AG10803 (cell line): Measurements from ENCODE around the gene KCNK7.

Experiments
- DNase-seq: peaks from one replicate; pipeline ENCODE4 v3.0.0; 2010; ENCODE audit warnings: low read depth
- H3K4me3 ChIP-seq: 2 replicates; pipeline ENCODE4 v1.5.1; 2011; ENCODE audit warnings: mild to moderate bottlenecking, low read length, control low read depth
- CTCF ChIP-seq: conservative IDR thresholded peaks from 2 replicates; pipeline ENCODE4 v1.5.1; 2011; ENCODE audit warnings: mild to moderate bottlenecking, low read length, control low read depth, inconsistent platforms

The KCNK7 gene

DNA sequence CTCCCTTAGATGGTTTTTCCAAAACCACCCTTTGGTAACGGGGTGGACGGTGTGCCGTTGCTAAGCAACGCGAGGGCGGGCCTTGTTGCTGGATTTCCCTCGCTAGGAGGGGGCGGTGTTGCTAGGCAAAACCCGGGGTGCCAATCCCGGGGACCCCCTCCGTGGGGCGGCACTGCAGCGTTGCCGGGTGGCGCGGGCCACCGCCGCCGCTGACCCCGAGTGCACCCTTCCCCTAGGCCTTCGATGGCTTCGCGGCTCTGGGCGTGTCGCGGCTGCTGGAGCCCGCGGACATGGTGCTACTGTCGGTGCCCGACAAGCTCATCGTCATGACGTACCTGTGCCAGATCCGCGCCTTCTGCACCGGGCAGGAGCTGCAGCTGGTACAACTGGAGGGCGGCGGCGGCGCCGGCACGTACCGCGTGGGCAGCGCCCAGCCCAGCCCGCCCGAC is 10.9 kb downstream of the KCNK7 start:
- H3K4me3 ChIP-seq: no peak overlapping the region
- no peak for TF ChIP-seq CTCF
- no peak for DNase-seq

- TF ChIP-seq CTCF: no peak
- no peak overlapping the region for H3K4me3 ChIP-seq
- DNase-seq: no peak
These were observed 11.5 kb downstream of the KCNK7 start for GRCh38 chr11:65584106-65584505.

- H3K4me3 ChIP-seq: no peak overlapping the region
- DNase-seq: no peak
These were observed 12.0 kb downstream of the KCNK7 start for GRCh38 chr11:65583589-65583988.

DNA sequence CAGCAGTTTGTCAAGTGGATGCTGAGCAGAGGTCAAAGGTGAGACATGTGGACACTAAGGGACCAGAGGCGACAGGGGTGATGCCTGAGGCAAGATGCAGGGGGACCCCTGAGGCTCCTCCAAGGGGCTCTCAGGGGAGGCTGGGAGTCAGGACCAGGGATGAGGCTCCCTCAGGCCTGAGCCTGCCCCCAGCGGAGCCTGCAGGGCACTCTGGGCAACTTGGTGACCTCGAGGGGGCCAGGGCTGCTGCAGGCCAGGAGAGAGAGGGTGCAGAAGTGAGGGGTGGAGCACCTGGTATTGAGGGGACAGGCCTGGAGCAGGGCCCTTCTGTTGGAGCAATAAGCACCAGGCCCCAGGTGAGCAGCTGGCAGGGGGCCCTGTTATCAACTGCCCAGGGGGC is 13.7 kb downstream of the KCNK7 start:
- no peak overlapping the region for H3K4me3 ChIP-seq
- TF ChIP-seq CTCF: no peak
- no peak for DNase-seq

More at GRCh38 chr11:65583589-65583988, 12.0 kb downstream of the KCNK7 start:
- no peak for TF ChIP-seq CTCF

- no peak for DNase-seq
- no peak for TF ChIP-seq CTCF
- no peak overlapping the region for H3K4me3 ChIP-seq
These were observed 14.8 kb downstream of the KCNK7 start for GRCh38 chr11:65580756-65581155.

DNA sequence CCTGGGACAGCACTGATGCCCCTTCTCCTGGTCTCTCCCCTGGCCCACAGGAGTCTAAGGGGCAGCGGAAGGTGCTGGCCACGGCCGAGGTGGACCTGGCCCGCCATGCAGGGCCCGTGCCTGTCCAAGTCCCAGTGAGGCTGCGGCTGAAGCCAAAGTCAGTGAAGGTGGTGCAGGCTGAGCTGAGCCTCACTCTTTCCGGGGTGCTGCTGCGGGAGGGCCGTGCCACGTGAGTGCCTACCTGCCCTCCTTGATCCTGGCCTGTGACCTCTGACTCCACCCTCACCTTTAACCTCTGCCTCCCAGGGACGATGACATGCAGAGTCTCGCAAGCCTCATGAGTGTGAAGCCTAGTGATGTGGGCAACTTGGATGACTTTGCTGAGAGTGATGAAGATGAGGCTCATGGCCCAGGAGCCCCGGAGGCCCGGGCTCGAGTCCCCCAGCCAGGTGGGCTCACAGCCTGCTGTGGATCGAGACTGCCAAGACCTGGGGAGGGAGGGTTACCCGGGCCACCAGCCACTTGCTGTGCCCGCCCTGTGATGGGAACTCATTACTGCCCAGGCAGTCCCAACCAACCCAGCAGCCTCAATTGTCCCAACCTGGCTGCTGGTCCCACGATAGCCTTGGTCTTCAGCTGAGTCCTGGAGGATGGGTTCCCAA is 15.4 kb downstream of the KCNK7 start:
- no peak for DNase-seq
- TF ChIP-seq CTCF: no peak
- no peak overlapping the region for H3K4me3 ChIP-seq

DNA sequence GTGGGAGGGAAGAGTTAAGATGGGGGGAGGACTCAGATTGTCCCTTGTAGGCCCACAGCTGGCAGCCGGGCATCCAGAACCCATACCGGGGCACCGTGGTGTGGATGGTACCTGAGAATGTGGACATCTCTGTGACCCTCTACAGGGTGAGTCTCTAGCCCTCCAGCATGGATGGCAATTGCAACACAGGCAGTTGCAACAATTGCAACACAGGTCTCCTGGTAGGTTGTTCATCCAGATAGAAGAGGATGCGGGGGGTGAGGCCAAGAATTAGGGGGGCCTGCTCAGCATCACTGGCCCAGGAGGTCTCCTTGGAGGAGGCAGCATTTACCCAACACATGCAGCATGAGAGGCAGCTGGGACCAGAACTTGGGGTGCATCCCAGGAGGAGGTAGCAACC is 16.3 kb downstream of the KCNK7 start:
- H3K4me3 ChIP-seq: no peak overlapping the region
- no peak for TF ChIP-seq CTCF
- DNase-seq: no peak
